Measurements from ENCODE around the gene PCED1A. TPM values are rescaled to one million over a fixed set of nuclear protein-coding genes. Genes with fewer than 3 reads are reported as not detected.

Gene PCED1A
- total and polyA plus RNA-seq, 2 of the 8 experiments (the other 6 are each of a cell fraction or from before 2014, with no cell fraction given) = 13.4 to 18.9 TPM

DNA sequence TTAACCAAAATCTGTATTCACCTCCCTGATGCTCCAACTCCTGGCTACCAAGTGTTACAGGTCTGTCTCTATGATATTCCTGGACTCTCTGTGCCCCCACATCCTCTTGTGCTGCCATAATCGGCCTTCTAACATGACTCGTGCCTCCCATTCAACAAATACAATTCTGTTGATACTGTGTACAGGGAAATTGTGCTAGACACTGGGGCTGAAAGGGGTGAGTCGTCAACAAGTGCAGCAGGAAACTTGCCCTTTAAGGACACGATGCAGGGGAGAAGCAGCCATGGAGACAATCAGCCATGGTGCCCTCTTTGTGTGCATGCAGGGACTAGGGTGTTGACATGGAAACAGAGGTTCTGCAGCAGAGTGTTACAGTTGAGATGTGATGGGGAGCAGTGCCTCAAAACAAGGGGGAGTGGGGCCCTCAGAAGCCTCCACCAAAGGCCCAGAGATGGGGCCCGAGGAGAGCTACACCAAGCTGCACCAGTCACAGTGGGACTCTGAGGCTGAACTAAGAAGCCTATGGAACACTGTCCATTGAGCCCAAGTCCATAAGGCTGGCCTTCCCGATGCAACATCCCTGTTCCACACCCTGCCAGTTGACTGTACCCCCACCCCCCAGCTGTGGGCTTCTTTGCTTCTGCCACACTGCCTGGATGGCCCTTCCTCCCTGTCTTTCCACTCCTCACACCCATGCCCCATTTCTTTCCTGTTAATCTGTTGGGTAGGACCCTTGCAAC is 3.1 kb downstream of the PCED1A start (continued):
- TF ChIP-seq, protein P1, sequence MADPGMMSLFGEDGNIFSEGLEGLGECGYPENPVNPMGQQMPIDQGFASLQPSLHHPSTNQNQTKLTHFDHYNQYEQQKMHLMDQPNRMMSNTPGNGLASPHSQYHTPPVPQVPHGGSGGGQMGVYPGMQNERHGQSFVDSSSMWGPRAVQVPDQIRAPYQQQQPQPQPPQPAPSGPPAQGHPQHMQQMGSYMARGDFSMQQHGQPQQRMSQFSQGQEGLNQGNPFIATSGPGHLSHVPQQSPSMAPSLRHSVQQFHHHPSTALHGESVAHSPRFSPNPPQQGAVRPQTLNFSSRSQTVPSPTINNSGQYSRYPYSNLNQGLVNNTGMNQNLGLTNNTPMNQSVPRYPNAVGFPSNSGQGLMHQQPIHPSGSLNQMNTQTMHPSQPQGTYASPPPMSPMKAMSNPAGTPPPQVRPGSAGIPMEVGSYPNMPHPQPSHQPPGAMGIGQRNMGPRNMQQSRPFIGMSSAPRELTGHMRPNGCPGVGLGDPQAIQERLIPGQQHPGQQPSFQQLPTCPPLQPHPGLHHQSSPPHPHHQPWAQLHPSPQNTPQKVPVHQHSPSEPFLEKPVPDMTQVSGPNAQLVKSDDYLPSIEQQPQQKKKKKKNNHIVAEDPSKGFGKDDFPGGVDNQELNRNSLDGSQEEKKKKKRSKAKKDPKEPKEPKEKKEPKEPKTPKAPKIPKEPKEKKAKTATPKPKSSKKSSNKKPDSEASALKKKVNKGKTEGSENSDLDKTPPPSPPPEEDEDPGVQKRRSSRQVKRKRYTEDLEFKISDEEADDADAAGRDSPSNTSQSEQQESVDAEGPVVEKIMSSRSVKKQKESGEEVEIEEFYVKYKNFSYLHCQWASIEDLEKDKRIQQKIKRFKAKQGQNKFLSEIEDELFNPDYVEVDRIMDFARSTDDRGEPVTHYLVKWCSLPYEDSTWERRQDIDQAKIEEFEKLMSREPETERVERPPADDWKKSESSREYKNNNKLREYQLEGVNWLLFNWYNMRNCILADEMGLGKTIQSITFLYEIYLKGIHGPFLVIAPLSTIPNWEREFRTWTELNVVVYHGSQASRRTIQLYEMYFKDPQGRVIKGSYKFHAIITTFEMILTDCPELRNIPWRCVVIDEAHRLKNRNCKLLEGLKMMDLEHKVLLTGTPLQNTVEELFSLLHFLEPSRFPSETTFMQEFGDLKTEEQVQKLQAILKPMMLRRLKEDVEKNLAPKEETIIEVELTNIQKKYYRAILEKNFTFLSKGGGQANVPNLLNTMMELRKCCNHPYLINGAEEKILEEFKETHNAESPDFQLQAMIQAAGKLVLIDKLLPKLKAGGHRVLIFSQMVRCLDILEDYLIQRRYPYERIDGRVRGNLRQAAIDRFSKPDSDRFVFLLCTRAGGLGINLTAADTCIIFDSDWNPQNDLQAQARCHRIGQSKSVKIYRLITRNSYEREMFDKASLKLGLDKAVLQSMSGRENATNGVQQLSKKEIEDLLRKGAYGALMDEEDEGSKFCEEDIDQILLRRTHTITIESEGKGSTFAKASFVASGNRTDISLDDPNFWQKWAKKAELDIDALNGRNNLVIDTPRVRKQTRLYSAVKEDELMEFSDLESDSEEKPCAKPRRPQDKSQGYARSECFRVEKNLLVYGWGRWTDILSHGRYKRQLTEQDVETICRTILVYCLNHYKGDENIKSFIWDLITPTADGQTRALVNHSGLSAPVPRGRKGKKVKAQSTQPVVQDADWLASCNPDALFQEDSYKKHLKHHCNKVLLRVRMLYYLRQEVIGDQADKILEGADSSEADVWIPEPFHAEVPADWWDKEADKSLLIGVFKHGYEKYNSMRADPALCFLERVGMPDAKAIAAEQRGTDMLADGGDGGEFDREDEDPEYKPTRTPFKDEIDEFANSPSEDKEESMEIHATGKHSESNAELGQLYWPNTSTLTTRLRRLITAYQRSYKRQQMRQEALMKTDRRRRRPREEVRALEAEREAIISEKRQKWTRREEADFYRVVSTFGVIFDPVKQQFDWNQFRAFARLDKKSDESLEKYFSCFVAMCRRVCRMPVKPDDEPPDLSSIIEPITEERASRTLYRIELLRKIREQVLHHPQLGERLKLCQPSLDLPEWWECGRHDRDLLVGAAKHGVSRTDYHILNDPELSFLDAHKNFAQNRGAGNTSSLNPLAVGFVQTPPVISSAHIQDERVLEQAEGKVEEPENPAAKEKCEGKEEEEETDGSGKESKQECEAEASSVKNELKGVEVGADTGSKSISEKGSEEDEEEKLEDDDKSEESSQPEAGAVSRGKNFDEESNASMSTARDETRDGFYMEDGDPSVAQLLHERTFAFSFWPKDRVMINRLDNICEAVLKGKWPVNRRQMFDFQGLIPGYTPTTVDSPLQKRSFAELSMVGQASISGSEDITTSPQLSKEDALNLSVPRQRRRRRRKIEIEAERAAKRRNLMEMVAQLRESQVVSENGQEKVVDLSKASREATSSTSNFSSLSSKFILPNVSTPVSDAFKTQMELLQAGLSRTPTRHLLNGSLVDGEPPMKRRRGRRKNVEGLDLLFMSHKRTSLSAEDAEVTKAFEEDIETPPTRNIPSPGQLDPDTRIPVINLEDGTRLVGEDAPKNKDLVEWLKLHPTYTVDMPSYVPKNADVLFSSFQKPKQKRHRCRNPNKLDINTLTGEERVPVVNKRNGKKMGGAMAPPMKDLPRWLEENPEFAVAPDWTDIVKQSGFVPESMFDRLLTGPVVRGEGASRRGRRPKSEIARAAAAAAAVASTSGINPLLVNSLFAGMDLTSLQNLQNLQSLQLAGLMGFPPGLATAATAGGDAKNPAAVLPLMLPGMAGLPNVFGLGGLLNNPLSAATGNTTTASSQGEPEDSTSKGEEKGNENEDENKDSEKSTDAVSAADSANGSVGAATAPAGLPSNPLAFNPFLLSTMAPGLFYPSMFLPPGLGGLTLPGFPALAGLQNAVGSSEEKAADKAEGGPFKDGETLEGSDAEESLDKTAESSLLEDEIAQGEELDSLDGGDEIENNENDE (IDR thresholded peaks at IDR 0.05; ENCODE audit: insufficient replicate concordance, low read length) = no peak
- TF ChIP-seq SIN3A (conservative IDR thresholded peaks at IDR 0.05 in 1 of 2, IDR thresholded peaks at IDR 0.05 in 1 of 2; ENCODE audit: low read depth in 1 of 2, low read length in 2 of 2) (no peak), CREB1 (IDR thresholded peaks at IDR 0.05) (no peak), SUZ12 (IDR thresholded peaks at IDR 0.05; ENCODE audit: low read length) (no peak)

All from H1 (cell line).